ENCODE results near the gene GALNT1. TPM values are rescaled to one million over a fixed set of nuclear protein-coding genes. Genes with fewer than 3 reads are reported as not detected.

Gene GALNT1
- total RNA-seq, 1 experiment from 2014 or later = 80.1 TPM

DNA sequence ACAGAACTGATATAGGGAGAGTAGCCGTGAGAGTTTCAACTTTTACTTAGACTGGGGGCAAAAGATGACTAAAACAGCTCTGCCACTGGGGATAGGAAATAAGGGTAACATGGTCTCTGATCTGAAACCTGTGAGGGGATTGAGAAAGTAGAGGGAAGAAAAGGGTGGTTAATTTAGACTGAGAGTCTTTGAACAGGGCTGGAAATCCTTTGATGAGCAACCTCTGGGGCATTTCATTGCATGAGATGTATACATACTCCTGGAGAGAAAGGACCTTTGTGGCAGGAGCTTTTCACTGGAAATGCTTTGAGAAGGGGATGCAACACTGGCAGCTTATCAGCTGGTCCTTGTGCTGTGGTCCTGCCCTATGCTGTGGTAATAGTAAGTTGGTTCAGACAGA is 9.4 kb downstream of the GALNT1 start (continued):
- TF ChIP-seq, protein P1, sequence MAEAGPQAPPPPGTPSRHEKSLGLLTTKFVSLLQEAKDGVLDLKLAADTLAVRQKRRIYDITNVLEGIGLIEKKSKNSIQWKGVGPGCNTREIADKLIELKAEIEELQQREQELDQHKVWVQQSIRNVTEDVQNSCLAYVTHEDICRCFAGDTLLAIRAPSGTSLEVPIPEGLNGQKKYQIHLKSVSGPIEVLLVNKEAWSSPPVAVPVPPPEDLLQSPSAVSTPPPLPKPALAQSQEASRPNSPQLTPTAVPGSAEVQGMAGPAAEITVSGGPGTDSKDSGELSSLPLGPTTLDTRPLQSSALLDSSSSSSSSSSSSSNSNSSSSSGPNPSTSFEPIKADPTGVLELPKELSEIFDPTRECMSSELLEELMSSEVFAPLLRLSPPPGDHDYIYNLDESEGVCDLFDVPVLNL (CRISPR knock-in tag; IDR thresholded peaks at IDR 0.05; ENCODE audit: borderline replicate concordance, low read depth) = no peak
- TF ChIP-seq CTCF (IDR thresholded peaks at IDR 0.05) (no peak), STAT6 (CRISPR knock-in tag; conservative IDR thresholded peaks at IDR 0.05; ENCODE audit: low read depth) (no peak), ELF4 (CRISPR knock-in tag; IDR thresholded peaks at IDR 0.05; ENCODE audit: low read depth) (no peak)
- TF ChIP-seq, protein P2, sequence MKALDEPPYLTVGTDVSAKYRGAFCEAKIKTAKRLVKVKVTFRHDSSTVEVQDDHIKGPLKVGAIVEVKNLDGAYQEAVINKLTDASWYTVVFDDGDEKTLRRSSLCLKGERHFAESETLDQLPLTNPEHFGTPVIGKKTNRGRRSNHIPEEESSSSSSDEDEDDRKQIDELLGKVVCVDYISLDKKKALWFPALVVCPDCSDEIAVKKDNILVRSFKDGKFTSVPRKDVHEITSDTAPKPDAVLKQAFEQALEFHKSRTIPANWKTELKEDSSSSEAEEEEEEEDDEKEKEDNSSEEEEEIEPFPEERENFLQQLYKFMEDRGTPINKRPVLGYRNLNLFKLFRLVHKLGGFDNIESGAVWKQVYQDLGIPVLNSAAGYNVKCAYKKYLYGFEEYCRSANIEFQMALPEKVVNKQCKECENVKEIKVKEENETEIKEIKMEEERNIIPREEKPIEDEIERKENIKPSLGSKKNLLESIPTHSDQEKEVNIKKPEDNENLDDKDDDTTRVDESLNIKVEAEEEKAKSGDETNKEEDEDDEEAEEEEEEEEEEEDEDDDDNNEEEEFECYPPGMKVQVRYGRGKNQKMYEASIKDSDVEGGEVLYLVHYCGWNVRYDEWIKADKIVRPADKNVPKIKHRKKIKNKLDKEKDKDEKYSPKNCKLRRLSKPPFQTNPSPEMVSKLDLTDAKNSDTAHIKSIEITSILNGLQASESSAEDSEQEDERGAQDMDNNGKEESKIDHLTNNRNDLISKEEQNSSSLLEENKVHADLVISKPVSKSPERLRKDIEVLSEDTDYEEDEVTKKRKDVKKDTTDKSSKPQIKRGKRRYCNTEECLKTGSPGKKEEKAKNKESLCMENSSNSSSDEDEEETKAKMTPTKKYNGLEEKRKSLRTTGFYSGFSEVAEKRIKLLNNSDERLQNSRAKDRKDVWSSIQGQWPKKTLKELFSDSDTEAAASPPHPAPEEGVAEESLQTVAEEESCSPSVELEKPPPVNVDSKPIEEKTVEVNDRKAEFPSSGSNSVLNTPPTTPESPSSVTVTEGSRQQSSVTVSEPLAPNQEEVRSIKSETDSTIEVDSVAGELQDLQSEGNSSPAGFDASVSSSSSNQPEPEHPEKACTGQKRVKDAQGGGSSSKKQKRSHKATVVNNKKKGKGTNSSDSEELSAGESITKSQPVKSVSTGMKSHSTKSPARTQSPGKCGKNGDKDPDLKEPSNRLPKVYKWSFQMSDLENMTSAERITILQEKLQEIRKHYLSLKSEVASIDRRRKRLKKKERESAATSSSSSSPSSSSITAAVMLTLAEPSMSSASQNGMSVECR (CRISPR knock-in tag; IDR thresholded peaks at IDR 0.05; ENCODE audit: borderline replicate concordance) = no peak

DNA sequence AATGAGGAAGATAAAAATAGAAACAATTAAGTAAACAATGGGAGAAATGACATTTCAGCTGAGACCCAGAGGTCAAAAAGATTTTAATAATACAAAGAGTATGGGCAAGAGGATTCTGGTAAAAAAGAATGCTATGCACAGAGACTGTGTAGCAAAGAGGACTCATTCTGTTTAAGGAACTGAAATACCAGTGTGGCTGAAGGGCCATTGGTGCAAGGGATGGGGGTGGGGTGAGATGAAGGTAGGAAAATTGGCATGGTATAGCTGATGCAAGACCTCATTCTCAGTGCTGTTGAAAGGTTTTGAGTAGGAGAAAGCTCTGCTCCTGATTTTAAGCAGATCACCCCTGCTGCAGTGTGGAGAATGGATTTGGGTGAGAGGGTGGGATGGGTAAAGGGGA is 10.8 kb downstream of the GALNT1 start:
- DNase-seq (ENCODE audit: low spot score) (no peak), ATAC-seq (no peak)
- Mint-ChIP-seq H3K9me3 (peaks cover 16% of the 10 kb centered on the region), H3K4me3 (no peak overlapping the region), H3K27me3 (ENCODE audit: low read depth) (no peaks in the 10 kb centered on the region), H3K36me3 (peaks cover 15% of the 10 kb centered on the region), H3K4me1 (peaks cover 26% of the 10 kb centered on the region), H3K27ac (no peak overlapping the region)
- TF ChIP-seq CREM (CRISPR knock-in tag; IDR thresholded peaks at IDR 0.05) (no peak), NFYB (CRISPR knock-in tag; conservative IDR thresholded peaks at IDR 0.05; ENCODE audit: low read depth) (no peak), ZNF396 (CRISPR knock-in tag; IDR thresholded peaks at IDR 0.05; ENCODE audit: borderline replicate concordance) (no peak), ZNF219 (CRISPR knock-in tag; IDR thresholded peaks at IDR 0.05; ENCODE audit: borderline replicate concordance) (no peak), EMX1 (CRISPR knock-in tag; IDR thresholded peaks at IDR 0.05) (no peak), ZNF121 (CRISPR knock-in tag; IDR thresholded peaks at IDR 0.05) (no peak), IRF2 (CRISPR knock-in tag; IDR thresholded peaks at IDR 0.05; ENCODE audit: borderline replicate concordance, low read depth) (no peak), ZNF671 (CRISPR knock-in tag; IDR thresholded peaks at IDR 0.05) (no peak), NR1H2 (CRISPR knock-in tag; IDR thresholded peaks at IDR 0.05) (no peak), ETV6 (CRISPR knock-in tag; IDR thresholded peaks at IDR 0.05) (no peak), RORB (CRISPR knock-in tag; IDR thresholded peaks at IDR 0.05) (no peak), ZNF263 (CRISPR knock-in tag; IDR thresholded peaks at IDR 0.05; ENCODE audit: low read depth) (no peak)
- TF ChIP-seq, protein P3, sequence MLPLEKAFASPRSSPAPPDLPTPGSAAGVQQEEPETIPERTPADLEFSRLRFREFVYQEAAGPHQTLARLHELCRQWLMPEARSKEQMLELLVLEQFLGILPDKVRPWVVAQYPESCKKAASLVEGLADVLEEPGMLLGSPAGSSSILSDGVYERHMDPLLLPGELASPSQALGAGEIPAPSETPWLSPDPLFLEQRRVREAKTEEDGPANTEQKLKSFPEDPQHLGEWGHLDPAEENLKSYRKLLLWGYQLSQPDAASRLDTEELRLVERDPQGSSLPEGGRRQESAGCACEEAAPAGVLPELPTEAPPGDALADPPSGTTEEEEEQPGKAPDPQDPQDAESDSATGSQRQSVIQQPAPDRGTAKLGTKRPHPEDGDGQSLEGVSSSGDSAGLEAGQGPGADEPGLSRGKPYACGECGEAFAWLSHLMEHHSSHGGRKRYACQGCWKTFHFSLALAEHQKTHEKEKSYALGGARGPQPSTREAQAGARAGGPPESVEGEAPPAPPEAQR (CRISPR knock-in tag; IDR thresholded peaks at IDR 0.05) = no peak
- TF ChIP-seq, protein P4, sequence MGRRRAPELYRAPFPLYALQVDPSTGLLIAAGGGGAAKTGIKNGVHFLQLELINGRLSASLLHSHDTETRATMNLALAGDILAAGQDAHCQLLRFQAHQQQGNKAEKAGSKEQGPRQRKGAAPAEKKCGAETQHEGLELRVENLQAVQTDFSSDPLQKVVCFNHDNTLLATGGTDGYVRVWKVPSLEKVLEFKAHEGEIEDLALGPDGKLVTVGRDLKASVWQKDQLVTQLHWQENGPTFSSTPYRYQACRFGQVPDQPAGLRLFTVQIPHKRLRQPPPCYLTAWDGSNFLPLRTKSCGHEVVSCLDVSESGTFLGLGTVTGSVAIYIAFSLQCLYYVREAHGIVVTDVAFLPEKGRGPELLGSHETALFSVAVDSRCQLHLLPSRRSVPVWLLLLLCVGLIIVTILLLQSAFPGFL (CRISPR knock-in tag; IDR thresholded peaks at IDR 0.05; ENCODE audit: borderline replicate concordance) = no peak
- ChIA-PET CTCF (no interaction called here), POLR2A (interaction anchor here (0.5 kb wide), 1 partner anchor 732 kb away, joined by 7 read pairs; no protein-coding TSS in a partner anchor)

All from WTC11 (cell line).